Measurements from ENCODE around the gene ORMDL2.

Gene ORMDL2, protein sequence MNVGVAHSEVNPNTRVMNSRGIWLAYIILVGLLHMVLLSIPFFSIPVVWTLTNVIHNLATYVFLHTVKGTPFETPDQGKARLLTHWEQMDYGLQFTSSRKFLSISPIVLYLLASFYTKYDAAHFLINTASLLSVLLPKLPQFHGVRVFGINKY

DNA sequence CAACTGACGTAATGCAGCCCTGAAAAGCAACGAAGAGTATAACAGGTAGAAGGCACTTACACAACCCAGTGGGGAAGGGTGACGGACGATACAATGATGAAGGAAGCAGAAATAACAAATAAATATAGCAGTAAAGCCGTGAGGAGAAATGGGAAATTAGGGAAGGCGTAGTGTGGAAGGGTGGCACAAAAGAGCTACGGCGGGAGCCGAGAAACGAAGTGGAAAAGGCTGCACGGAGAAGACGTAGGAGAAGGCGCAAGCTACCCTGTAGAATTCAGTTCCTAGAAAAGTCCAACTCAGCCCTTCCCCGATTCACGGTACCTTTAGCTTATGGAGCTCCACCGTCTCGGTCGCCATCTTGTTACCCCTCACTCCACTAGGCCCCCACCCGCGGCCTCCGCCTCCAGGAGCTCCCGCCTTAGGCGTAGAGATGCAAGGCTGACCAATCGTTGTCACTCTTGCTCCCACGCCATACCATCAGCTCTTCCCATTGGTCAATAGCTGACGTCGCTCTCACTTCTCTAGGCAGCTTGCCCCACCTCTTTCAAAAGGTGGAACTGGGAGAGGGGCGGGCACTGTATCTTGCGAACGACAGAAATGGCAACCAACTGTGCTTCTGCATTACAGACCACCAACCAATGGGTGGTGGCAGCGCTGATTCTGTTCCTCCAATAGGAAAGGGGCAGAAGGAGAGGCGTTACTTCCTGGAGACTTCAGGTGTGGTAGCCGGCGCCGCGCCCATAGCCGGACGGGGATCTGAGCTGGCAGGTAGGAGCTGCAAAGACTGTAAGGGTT, at the start of gene ORMDL2, which contains the start of gene SARNP:
Gene ORMDL2 (plus strand): TSS at position 697 of the 795 bp plus-strand sequence. CDS start 959 bp downstream, outside the sequence.
Gene SARNP (minus strand): TSS at position 380 of the 795 bp plus-strand sequence. CDS start 23 bp downstream, at position 357.
- peak; percentile 96 for DNase-seq

DNA sequence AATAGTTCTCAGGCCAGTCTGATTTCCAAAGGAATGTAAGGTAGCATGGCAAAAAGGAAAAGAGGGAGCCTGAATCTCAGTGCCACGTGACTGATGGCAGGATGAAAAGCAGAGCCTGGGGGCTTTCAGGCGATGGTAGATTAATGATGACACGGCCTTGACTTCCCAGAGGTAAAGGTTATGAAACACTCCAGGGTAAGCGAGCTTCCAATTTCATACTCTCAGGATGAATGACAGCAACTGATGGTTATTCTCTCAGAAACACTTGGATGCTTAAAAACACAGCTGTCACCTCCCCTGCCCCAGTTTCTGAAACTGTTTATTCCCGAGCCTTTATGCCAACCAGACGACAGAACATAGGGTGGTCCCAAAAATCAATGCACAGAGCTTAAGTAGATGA, 46.1 kb upstream of the ORMDL2 start:
- DNase-seq: no peak

DNA sequence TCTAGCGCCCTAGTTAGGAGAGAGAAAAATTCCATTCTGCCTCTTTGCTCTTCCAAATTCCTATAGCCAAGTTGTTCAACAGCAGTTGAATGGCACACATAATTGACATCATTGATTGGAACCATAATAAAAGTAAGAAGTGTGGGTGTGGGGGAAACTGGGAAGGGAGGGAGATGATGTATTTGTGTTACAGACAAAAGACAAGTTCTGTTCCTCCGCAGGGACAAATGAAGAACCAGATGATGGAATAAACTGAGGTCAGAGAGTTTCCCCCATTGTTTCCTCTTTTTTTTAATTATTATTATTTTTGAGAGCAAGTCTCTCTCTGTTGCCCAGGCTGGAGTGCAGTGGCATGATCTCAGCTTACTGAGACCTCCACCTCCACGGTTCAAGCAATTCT, 40.0 kb upstream of the ORMDL2 start:
- no peak for DNase-seq

DNA sequence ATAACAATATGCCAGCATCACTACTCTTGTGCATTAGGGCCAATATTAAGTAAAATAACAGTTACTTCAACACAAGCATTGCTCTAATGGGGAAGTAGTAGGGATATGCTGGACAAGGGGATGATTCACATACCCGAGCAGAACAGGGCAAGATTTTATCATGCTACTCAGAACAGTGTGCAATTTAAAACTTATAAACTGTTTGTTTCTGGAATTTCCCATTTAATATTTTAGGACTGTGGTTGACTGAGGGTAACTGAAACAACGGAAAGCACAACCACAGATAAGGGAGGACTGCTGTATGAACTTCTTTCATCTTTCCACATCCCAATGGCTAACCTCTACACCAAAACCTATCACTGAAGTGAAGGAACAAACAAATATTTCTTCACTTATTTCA, 37.2 kb upstream of the ORMDL2 start:
- DNase-seq: no peak

DNA sequence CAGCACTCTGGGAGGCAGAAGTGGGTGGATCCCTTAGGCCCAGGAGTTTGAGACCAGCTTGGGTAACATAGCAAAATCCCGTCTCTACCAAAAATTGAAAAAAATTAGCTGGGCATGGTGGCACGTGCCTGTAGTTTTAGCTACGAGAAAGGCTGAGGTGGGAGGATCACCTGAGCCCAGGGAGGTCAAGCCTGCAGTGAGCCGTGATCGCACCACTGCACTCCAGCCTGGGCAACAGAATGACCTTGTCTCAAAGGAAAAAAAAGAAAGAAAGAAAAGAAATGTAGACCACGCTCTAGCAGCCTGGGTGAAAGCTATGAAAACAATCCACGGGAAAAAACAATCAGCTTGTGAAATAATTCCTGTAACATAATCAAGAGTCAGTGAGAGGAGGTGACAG, 29.3 kb upstream of the ORMDL2 start:
- no peak for DNase-seq

DNA sequence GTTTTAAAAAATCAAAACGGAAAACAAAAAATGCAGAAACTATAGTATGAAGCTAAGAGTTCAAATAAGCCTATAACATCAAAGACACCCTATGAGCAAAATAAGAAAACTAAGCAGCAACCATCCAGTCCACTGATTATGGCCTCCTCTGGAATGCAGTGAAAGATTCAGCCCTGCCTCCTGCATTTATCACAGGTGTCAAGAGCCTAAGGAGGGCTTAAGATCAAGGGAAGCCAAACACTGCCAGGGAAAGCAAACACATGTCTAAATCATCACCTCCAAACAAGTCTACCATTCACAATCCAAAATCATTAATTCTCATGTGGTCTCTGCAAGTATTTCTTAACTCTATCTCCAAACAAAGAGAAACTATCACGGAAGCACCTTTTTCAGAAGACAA, 28.7 kb upstream of the ORMDL2 start:
- DNase-seq: no peak

DNA sequence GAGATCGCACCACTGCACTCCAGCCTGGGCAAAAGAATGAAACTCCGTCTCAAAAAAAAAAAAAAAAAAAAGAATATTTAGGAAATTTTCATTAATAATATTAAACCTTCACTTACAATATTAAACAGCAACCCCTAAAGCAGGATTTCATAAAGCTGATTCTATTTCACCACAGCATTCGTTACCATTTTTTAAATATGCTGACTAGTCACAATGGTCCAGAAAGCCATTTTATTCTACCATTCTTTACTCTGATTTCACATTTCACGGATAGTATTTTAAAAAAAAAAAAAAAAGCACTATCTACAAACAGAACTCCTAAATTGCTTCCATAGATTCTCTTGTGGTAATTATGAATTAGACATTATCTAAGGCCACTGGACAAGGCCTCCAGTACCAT, 27.9 kb upstream of the ORMDL2 start:
- DNase-seq: no peak

DNA sequence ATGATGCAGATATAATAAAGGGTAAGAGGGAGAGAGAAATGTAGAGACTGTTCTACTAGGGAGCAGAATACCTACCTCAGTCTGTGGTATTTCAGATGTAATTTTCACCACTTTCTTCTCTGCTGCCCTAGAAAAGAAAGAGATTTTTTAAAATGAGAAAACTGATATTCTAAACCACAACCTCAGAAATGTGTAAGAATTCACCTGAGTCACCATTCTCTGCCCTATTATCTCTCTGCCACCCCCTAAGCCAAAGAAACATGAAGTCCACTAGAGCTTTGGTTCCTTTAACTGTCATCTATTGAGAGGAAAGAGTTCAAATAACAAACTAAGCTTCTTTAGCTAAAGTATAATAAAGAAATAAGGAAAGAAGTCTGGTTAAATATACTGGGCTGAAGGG, 21.9 kb upstream of the ORMDL2 start:
- DNase-seq: no peak

DNA sequence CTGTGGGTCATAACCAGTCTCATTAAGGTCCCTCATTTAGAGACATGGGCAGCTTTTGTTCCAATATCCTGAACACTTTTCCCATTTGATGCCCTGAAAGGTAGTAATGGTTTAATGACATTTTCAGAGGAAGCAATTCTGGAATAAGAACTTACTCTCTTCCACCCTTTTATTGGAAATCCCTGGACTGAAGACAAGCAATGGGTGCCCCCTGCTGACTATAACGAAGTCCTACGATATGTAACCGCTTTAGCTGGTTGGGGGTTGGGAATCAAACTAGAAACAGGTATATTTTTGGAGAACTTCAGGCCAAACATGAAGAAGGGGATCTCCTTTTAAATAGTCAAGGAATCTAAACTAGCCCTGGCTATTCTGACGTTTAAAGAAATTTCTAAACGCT, 20.8 kb upstream of the ORMDL2 start:
- DNase-seq: no peak

DNA sequence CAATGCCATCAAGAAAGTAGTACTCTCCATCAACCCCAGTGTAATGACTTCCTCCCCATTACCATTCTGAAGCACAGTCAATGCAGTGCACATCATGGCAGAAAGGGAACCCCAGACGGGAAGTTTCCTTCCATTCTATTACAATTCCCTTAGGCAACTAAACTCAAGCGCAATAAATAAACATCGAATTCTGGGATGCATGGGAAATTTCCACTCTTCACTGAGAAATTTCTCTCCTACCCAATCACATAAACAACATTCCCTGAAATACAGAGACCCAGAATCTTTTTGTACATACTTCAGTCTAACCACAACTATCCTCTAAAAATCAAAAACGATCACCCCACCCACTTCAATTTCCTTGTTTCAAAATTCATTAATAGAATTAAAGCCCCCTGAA, 20.3 kb upstream of the ORMDL2 start:
- no peak for DNase-seq

DNA sequence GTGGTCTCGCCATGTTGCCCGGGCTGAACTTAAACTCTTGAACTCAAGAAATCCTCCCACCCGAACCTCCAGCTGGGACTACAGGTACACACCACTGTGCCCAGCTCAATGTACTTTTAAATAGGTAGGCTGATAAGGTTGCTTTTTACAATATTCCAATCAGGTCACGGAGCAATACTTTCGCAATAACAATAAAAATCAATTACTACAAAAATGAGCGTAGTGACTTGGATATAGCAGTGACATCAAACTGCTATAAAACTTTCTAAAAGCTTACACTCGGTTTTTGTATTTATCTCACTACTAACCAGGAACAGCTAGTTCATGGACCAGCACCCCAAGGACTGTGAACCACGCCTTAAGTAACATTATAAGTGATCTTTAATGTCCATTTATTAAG, 10.9 kb upstream of the ORMDL2 start:
- DNase-seq: no peak

DNA sequence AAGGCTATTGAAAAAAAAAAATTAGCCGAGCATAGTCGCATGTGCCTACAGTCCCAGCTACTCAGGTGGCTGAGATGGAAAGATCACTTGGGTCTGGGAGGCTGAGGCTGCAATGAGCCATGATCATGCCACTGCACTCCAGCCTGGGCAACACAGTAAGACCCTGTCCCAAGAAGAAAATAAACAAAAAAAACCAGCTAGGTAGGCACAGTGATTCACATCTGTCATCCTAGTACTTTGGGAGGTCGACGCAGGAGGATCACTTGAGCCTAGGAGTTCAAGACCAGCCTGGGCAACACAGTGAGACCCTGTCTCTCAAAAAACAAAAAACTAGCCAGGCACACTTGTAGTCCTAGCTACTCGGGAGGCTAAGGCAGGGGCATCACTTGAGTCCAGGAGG, 8.6 kb upstream of the ORMDL2 start:
- DNase-seq: no peak

DNA sequence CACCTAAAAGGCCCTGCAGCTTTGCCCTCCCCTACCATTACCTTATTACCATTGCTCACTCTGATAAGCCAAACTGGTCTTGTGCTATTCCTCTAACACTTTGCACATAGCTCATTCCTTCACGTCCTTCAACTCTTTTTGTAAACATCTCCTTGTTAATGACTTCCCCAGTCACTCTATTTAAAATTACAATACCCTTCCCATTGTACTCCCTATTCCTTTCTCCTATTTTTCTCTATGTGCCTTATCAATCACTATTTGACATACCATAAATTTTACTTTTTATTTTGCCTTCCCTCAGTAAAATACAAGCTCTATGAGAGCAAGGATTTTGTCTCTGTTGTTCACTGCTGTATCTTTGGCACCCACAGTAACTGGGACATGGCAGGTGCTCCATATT, 5.8 kb upstream of the ORMDL2 start:
- DNase-seq: no peak

DNA sequence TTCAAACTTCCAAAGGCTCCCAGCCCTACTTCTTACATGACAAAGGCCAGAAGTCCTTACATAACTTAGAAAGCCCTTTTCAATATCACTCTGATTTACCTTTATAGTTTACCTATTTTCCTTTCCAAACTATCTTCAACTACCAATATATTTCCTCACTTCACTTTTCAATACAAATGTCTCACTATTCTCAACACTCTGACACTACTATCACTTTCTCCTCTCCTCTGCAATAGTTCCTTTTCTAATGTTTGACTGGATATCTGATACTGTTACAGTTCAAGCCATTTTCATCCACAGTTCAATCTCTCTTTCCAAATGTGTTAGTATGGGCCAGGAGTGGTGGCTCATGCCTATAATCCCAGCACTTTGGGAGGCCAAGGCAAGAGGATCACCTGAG, 3.6 kb upstream of the ORMDL2 start:
- DNase-seq: no peak

DNA sequence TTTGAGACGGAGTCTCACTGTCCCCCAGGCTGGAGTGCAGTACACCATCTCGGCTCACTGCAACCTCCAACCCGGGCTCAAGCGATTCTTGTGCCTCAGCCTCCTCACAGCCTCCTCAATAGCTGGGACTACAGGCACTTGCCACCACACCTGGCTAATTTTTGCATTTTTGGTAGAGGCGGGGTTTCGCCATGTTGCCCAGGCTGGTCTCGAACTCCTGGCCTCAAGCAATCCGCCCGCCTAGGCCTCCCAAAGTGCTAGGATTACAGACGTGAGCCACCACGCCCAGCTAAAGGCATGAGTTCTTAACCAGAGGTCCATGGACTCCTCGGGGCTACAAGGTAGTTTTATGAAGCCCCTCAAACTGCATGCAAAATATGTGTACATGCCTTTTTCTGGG, 2.4 kb upstream of the ORMDL2 start:
- no peak for DNase-seq

DNA sequence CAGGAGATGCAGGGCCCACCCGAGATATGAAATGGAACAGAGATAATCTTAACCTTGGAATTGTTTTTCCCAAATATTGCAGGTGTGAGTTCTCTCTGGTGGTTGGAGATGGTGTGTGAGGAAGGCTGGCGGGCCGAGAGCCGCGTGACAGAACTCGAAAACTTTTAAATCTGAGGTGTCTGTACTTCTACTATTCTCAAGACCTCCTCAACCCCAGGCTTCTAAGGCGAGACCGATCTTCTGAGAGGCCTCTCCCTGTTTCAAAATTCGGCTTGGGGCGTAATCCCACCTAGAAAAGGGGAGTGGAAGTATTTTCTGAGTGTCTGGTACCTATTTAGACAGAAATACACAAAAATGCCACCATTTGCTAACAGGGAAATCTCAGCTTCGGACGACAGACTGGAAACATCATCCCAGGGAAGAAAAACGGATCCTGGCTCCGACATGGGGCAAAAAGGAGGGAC, 928 bp upstream of the ORMDL2 start:
- no peak for DNase-seq

DNA sequence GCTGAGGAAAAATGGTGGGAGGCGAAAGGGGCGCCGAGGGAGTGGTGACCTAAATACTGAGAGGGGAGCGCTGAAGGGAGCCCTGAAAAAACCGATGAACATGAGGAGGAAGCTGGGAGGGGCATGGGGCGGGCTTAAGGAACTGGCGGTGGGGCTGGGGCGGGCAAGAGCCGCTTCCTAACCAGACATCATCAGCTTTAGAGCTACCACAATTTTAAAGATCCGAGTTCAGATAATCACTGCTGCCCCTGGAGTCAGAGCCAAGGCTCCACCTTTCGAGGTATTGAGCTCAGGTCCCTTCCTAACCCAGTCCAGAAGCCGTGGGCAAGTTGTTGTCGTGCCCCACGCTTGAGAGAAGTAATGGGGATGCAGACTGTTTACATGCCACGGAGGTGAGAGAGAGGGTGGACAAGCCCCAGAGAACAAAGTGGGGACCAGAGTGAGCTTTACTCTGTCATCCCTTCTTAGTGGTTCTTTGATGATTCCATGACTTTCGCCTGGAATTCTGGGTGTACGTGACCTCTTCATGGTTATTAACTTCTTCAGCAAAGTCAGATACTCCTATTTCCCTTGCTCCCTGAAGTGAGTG, 393 bp downstream of the ORMDL2 start:
- no peak for DNase-seq

DNA sequence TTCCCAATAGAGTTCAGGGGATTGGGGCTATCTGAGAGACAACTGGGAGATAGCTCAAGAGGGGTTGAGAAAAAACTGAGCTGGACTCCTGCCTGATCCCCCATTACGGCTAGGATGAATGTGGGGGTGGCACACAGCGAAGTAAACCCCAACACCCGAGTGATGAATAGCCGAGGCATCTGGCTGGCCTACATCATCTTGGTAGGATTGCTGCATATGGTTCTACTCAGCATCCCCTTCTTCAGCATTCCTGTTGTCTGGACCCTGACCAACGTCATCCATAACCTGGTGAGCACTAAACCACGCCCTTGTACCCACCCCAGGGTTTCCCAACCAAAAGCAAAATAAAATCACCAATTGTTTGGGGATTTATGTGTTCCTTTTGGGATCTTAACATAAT, 1.0 kb downstream of the ORMDL2 start:
- no peak for DNase-seq

DNA sequence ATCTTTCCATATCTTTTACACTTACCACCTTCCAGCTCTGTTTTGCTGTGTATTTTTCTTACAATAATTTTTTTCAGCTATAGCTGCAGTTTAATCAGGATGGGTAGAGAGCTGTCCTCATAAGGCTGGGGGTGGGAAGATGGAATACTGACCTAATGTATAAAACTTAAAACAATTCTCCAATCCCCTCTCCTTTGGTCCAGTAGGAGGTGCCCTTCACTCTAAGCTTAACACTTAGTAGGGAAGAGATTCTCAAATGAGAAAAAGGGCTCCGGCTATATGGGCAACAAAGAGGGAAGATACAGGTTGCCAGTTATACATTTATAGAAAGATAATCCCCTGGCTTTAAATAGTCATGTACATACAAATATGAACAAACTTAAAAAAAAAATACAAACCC, 2.8 kb downstream of the ORMDL2 start:
- no peak for DNase-seq

DNA sequence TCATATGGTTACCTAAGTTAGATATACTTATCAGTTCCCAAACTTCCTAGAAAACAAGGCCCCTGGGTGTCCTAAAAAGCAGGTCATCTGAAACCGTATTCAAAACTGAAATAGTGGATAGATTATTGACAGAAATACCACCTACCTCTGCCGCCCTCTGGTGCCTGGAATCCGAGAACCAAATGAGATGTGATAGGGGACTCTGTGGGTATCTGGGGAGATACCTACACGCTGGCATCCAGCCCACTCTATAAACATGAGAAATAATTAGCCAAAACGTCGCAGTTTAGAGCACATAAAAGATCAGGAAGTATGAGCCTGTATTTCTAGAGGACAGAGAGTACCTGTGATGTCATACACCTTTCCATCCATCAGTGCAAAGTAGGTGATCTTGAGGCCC, 4.4 kb downstream of the ORMDL2 start:
- no peak for DNase-seq

DNA sequence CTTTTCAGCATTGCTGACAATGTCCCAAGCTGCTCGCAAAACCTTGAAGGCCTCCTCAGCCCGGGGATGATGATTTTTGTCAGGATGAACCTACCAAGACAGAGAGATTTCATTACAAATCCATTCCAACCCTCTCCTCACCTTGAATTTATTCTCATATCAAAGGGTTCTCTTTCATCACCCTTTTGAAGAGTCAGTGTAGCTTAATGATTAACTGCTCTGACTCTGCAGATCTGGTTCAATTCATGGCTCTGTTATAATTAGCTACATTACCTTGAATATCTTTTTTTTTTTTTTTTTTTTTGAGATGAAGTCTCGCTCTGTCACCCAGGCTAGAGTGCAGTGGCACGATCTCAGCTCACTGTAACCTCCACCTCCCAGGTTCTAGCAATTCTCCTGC, 5.6 kb downstream of the ORMDL2 start:
- DNase-seq: no peak

DNA sequence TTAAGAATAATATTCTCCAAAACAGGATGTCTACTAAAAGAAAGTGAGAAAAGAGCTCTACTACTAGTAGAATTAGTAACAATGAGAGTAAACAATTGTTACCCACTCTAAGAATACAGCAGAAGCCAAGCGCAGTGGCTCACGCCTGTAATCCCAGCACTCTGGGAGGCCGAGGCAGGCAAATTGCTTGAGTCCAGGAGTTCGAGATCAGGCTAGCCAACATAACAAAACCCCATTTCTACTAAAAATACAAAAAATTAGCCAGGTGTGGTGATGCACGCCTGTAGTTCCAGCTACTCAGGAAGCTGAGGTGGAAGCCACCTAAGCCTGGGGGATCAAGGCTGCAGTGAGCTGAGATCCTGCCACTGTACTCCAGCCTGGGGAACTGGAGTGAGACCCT, 6.9 kb downstream of the ORMDL2 start:
- no peak for DNase-seq

DNA sequence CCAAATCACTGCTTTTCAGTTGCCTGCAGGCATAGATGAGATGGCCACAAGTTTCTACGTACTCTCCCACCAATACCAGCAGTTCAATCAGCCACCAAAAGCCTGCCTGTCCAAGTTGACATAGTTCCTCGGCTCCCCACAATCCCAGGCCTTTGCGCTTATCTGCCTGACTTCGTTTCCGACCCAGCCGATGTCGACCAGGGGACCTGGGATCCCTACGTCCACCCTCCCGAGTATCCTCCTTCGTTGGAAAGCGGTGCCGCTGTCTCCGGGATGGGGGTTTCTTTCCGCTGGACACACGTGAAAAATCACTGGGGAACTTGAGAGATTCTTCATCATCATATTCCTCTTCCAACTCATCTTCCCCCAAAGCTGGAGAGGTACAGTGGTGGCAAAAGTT, 10.0 kb downstream of the ORMDL2 start:
- DNase-seq: no peak

DNA sequence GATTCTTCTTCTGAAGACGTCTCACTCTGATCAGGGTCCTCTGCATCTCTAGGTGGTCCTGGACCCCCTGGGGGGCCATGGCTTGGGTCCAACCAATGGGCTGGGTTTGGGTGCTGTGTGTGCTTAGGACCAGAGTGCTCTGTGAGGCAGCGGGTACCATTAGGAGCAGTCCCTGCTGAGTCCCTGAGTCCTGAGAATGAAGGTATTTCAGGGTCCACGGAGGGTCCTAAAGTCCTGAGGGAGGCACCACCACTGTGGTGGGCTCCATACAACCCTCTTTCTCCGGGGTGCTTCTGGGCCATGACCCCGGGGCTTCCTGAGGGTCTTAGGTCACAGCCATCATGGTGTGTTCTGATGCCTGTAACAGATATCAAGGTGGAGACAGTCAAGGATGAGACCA, 10.5 kb downstream of the ORMDL2 start:
- no peak for DNase-seq
